Neural progenitor cell (in vitro differentiated cells): ENCODE measurements around the gene ANKMY1.

ENCODE experiments used
- CTCF ChIP-seq: fragments of 200-600 bp; sonication (generic); IDR thresholded peaks from 2 replicates; pipeline ENCODE4 v1.5.1; 2017; ENCODE audit warnings: antibody characterized with exemption, mild to moderate bottlenecking
- EZH2phosphoT487 ChIP-seq: fragments of 200-600 bp; sonication (generic); IDR thresholded peaks from 2 replicates; pipeline ENCODE4 v1.6.1; 2017; ENCODE audit warnings: antibody characterized with exemption

GRCh38 chr2:240532031-240532775 is 25.6 kb downstream of the ANKMY1 start:
- TF ChIP-seq CTCF = no peak
- TF ChIP-seq EZH2phosphoT487 = no peak
